Ectodermal cell (in vitro differentiated cells): Measurements from ENCODE around the gene ZNF629.

Experiments used
- H3K27ac ChIP-seq: 2 replicates; pipeline ENCODE4 v1.7.0; 2013; ENCODE audit warnings: mild to moderate bottlenecking, low read depth, low read length; ENCODE audit not compliant: insufficient read depth, poor library complexity, severe bottlenecking
- H3K27me3 ChIP-seq: 2 replicates; pipeline ENCODE4 v1.7.0; 2013; ENCODE audit warnings: mild to moderate bottlenecking, low read length; ENCODE audit not compliant: insufficient read depth, control insufficient read depth, poor library complexity, severe bottlenecking
- H3K36me3 ChIP-seq: one replicate; pipeline ENCODE4 v1.7.0; 2013; ENCODE audit warnings: low read length; ENCODE audit not compliant: control insufficient read depth, insufficient read depth
- H3K4me1 ChIP-seq: one replicate; pipeline ENCODE4 v1.7.0; 2013; ENCODE audit warnings: low read length; ENCODE audit not compliant: control insufficient read depth, insufficient read depth
- H3K4me3 ChIP-seq: 2 replicates; pipeline ENCODE4 v1.7.0; 2013; ENCODE audit warnings: low read depth, low read length, control low read depth; ENCODE audit not compliant: insufficient read depth
- H3K9me3 ChIP-seq: 2 replicates; pipeline ENCODE4 v1.7.0; 2013; ENCODE audit warnings: mild to moderate bottlenecking, low read length, moderate library complexity; ENCODE audit not compliant: control insufficient read depth
- WGBS, 2 experiments: methylation state at CpG; one replicate each; pipeline ENCODE4 v1.1.7; 2013; ENCODE audit warnings: missing lambda C conversion rate in 2 of 2; 5-methylcytosine and 5-hydroxymethylcytosine counted together

The ZNF629 gene

DNA sequence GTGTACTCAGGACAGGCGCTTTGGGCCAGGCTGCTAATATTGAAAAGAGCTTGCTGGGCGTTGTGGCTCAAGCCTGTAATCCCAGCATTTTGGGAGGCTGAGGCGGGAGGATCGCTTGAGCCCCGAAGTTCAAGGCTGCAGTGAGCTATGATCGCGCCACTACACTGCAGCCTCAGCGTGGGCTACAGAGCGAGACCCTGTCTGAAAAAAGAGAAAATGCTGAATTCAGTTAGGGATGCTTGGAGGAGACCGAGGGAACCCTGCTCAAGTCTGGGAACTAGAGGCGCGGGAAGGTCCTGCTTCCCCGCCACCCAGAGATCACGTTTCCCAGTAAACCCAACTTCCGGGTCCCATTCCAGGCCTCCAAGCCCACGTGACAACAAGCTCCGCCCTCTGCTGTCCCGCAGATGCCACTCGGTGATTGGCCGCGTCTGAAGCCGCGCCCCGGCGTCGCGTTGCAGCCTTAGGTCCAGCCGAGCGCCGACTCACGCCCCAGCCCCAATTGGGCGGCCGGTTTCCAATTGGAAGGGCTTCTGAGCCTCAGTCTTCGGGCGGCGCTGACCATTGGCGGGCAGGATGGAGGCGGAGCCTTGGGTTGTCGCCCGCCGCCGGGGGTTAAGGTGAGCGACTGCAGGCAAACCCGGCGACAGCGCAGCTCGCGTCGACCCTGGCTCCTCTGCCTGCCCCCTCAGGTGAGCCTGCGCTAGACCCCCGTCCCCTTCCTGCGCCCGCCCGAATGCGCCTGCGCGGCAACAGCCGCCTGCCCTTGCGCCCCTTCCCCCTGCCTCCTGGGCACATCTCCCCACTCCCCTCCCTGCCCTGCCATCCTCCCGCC, 39.0 kb downstream of the ZNF629 start, which contains the start of gene PHKG2:
Gene PHKG2, plus strand, starts transcription at position 627 of the 835 bp plus-strand sequence. CDS start 396 bp downstream, outside the sequence.
- WGBS, 2 experiments: 9% methylated on average over 60 of the region's 60 CpGs
- H3K27ac ChIP-seq: peak within 1 kb of the TSS; percentile 74
- no peaks in the 10 kb centered on the region for H3K4me1 ChIP-seq
- H3K4me3 ChIP-seq: peak within 1 kb of the TSS; percentile 57
- peaks cover 10% of the 10 kb centered on the region for H3K36me3 ChIP-seq
- H3K9me3 ChIP-seq: no peaks in the 10 kb centered on the region
- H3K27me3 ChIP-seq: no peaks in the 10 kb centered on the region

DNA sequence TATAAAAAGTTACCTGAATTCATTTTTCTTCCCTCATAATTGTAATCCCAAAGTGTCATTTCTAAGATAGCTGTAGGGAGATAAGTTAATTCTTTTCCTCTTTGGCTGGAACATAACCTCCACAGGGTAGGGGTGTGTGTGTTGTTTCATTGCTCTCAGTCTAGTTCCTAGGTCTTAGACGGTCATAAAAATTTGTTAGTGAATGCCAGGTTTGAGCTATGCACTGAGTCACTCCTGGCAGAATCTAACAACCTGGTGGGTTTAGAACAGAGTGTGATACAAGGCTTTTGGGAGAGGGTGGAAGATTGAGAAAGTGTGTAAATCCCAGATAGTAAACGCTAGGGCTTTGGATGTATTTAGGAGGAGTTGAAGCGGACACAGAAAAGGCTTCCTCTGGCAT, 39.7 kb downstream of the ZNF629 start:
- Histone ChIP-seq H3K9me3 (no peaks in the 10 kb centered on the region), H3K36me3 (peaks cover 8% of the 10 kb centered on the region), H3K27me3 (no peaks in the 10 kb centered on the region), H3K4me1 (no peaks in the 10 kb centered on the region), H3K27ac (no peak overlapping the region), H3K4me3 (peak overlapping the region; percentile 57)
- 77 to 84% methylated on average over 3 of the region's 3 CpGs for WGBS, 2 experiments

DNA sequence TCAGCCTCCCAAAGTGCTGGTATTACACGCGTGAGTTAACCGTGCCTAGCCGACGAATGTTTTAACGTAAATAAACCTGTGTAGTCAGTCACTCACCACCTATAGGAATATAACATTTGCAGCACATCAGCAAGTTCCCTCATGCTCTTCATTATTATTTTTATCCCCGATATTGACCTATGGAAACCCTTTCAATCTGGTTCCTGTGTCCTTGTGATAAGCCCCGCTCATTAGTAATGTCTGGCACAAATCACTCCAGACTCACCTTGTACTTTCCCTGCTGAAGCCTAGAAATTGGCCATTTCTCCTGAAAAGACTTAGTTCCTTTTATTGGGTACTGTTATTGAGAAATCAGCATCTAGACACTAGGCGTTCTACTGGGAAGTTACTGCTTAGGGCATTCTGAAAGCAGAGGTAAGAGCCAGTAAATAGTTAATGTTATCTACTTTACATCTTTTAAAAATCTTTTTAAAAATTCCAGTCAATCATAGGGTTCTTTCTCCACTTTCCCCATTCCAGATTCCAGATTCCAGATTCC, 40.3 kb downstream of the ZNF629 start:
- no peaks in the 10 kb centered on the region for H3K27me3 ChIP-seq
- H3K4me3 ChIP-seq: no peak overlapping the region
- WGBS, 2 experiments: 94 to 95% methylated on average over 9 of the region's 9 CpGs
- no peaks in the 10 kb centered on the region for H3K9me3 ChIP-seq
- no peak overlapping the region for H3K27ac ChIP-seq
- peaks cover 11% of the 10 kb centered on the region for H3K36me3 ChIP-seq
- H3K4me1 ChIP-seq: no peaks in the 10 kb centered on the region

DNA sequence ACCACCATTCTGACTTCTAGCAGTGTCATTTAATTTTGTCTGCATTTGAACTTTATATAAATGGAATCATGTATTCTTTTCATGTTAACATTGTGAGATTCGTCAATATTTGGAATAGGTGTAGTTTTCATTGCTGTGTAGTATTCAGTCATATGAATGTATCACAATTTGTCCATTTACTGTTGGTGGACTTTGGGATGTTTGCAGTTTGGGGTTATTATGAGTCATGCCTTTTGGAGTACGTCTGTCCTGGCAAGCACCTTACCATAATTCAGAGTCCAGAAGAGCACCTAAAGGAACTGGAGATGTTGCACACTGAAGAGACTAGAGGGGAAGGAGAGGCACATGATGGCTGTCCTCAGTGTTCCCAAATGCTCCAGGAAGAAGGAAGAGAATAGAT, 41.9 kb downstream of the ZNF629 start:
- no peak overlapping the region for H3K27ac ChIP-seq
- H3K27me3 ChIP-seq: no peaks in the 10 kb centered on the region
- H3K4me1 ChIP-seq: no peaks in the 10 kb centered on the region
- H3K36me3 ChIP-seq: peaks cover 3% of the 10 kb centered on the region
- WGBS, 2 experiments: 90 to 94% methylated on average over 2 of the region's 2 CpGs
- no peak overlapping the region for H3K4me3 ChIP-seq
- no peaks in the 10 kb centered on the region for H3K9me3 ChIP-seq

DNA sequence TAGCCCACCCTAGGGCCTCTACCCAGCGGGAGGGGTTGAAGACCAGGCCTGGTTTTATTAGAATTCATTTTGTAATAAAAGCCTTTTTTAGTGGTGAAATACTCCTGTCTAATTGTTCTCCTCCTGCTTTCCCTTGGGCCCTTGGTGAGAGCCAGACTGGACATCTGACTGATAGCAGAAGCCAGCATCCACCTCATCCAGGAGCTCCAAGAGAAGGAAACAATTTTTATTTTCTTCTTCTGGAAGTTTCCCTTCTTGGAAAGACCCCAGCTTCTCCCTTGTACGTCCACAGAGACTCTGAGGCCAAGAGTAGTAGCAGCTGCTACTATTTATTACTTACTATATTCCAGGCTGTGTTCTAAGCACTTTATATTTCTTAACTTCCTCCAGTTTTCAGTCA, 42.8 kb downstream of the ZNF629 start:
- no peak overlapping the region for H3K4me3 ChIP-seq
- H3K9me3 ChIP-seq: no peaks in the 10 kb centered on the region
- H3K4me1 ChIP-seq: no peaks in the 10 kb centered on the region
- H3K36me3 ChIP-seq: peaks cover 5% of the 10 kb centered on the region
- 83 to 100% methylated on average over 1 to 2 of the region's 2 CpGs for WGBS, 2 experiments
- H3K27me3 ChIP-seq: no peaks in the 10 kb centered on the region
- H3K27ac ChIP-seq: no peak overlapping the region

DNA sequence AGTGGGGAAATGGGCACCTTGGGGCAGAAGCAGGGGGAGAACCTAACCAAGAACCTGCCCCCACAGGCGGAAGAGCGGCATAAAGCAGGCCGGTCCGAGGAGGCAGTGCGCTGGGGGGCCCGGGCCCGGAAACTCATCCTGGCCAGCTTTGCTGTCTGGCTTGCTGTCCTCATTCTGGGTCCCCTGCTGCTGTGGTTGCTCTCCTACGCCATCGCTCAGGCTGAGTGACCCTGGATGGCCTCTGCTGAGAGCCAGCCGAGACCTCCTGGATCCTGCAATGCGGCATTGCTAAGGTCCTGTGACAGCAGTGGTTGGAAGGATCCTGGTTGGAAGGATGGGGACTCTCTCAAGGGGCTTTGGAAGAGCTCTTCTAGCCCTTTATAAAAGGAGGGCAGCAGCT, 43.3 kb downstream of the ZNF629 start:
- H3K4me3 ChIP-seq: no peak overlapping the region
- WGBS, 2 experiments: 95 to 96% methylated on average over 11 of the region's 11 CpGs
- H3K36me3 ChIP-seq: peaks cover 9% of the 10 kb centered on the region
- H3K27ac ChIP-seq: peak overlapping the region; percentile 8
- no peaks in the 10 kb centered on the region for H3K27me3 ChIP-seq
- no peaks in the 10 kb centered on the region for H3K4me1 ChIP-seq
- no peaks in the 10 kb centered on the region for H3K9me3 ChIP-seq

DNA sequence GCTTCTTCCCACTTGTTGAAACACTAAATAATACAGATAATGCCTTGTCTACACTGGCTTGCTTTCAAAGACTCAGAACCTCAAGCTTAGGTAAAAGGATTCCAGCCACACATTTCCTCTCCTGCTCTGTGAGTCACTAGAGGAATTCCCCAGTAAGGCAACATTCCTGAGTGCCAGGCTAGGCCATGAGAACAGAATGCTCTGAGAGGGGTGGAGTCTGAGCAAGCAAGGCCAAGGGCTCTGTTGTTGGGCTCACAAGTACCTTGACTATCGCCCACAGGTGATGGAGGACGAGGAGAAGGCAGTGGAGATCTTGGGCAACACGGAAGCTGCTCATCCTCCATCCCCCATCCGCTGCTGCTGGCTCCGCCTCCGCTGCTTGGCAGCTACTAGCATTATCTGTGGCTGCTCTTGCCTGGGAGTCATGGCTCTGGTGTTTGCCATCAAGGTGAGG, 45.5 kb downstream of the ZNF629 start:
- Histone ChIP-seq H3K9me3 (no peaks in the 10 kb centered on the region), H3K36me3 (peaks cover 27% of the 10 kb centered on the region), H3K4me1 (no peaks in the 10 kb centered on the region), H3K4me3 (no peak overlapping the region), H3K27ac (no peak overlapping the region), H3K27me3 (no peaks in the 10 kb centered on the region)
- WGBS, 2 experiments: 89 to 90% methylated on average over 6 of the region's 6 CpGs

DNA sequence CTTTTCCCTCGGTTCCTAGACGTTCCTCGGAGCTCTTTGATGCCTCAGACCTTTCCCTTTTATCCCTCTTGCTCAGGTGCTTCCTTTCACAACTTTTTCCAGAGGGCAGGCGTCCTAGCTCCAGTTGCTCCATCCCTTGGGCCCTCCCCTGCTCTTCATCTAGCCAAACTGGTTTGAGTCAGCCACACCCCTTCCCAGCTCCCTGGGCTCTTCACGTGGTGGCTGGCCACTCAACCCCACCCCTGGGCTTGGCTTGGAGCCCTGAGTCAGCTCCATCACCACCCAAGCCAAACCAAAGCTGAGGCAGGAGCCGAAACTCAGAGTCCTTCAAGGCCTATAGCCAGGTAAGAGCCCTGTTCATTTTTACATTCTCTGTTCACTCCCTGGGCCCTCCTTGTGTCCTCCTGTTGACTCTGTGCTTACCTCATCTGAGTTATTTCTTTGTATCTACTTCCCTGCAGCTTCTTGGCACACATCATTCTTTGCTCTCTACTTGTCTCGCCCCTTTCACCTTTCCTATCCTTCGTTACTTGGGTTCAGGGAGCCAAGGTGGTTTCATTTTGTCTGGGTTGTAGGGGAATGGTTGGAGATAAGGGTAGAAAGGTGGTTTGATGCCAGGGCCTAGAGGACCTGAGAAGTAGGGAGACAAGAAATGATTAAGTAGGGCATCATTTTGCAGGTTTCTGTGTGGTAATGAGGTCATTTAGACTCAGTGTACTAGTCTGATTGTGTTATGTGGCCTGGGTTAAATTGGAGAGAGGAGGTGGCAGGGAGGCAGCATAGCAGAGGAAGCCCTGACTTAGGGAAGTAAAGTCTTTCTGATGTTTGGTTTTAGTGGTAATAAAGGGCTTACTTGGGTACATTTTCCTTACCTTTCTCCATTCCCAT, 46.4 kb downstream of the ZNF629 start:
- 80 to 81% methylated on average over 8 of the region's 8 CpGs for WGBS, 2 experiments
- Histone ChIP-seq H3K27me3 (no peaks in the 10 kb centered on the region), H3K9me3 (no peaks in the 10 kb centered on the region), H3K27ac (no peak overlapping the region), H3K4me3 (no peak overlapping the region), H3K4me1 (no peaks in the 10 kb centered on the region), H3K36me3 (peaks cover 36% of the 10 kb centered on the region)

DNA sequence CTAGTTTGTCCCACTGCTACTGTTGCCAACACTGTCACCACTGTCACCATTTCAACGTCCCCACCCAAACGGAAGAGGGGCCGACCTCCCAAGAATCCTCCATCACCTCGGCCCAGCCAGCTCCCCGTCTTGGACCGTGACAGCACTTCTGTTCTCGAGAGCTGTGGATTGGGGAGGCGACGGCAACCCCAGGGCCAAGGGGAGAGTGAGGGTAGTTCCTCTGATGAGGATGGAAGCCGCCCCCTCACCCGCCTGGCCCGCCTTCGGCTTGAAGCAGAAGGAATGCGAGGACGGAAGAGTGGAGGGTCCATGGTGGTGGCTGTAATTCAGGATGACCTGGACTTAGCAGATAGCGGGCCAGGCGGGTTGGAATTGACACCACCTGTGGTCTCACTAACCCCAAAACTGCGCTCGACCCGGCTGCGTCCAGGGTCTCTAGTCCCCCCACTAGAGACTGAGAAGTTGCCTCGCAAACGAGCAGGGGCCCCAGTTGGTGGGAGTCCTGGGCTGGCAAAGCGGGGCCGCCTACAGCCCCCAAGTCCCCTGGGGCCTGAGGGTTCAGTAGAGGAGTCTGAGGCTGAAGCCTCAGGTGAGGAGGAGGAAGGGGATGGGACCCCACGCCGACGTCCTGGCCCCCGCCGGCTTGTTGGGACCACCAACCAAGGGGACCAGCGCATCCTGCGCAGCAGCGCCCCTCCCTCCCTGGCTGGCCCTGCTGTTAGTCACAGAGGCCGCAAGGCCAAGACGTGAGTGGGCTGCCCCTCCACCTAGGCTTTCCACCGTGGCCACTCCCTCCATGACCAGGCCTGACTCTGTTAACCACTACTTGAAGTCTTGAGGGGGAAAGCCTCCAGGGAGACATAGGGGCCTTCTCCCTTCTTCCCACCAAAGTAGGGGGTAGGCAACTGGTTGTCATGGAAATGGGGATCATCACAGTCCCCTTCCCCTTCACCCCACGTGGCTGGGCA, 47.7 kb downstream of the ZNF629 start:
- Histone ChIP-seq H3K27ac (no peak overlapping the region), H3K4me1 (no peaks in the 10 kb centered on the region), H3K36me3 (peaks cover 41% of the 10 kb centered on the region), H3K27me3 (no peaks in the 10 kb centered on the region), H3K9me3 (no peaks in the 10 kb centered on the region), H3K4me3 (no peak overlapping the region)
- WGBS, 2 experiments: 94 to 96% methylated on average over 36 to 37 of the region's 37 CpGs
